Thymus (tissue), 11 donors: Measurements from ENCODE around the gene MR1. TPM values are rescaled to one million over a fixed set of nuclear protein-coding genes. Genes with fewer than 3 reads are reported as not detected.

Experiments
- DNase-seq, 9 donors: peaks; one replicate each; pipeline ENCODE4 v3.0.0-alpha.2; 2013; ENCODE audit warnings: low spot score in 9 of 9, low read depth in 6 of 9, missing footprints in 1 of 9
- H3K27ac ChIP-seq, 2 donors: one replicate each; pipeline ENCODE4 v1.5.1; 2013; ENCODE audit warnings: control low read depth in 1 of 2, low read depth in 1 of 2, low read length in 1 of 2, mild to moderate bottlenecking in 1 of 2, moderate library complexity in 1 of 2
- H3K27me3 ChIP-seq, 2 donors: one replicate each; pipeline ENCODE4 v1.5.1; 2013; ENCODE audit warnings: low read length in 1 of 2; ENCODE audit not compliant: control insufficient read depth in 2 of 2, insufficient read depth in 1 of 2
- H3K36me3 ChIP-seq, 2 donors: one replicate each; pipeline ENCODE4 v1.5.1; 2013; ENCODE audit warnings: low read length in 1 of 2, mild to moderate bottlenecking in 1 of 2, moderate library complexity in 1 of 2; ENCODE audit not compliant: control insufficient read depth in 2 of 2, insufficient read depth in 2 of 2
- H3K4me1 ChIP-seq, 2 donors: one replicate each; pipeline ENCODE4 v1.5.1; 2013; ENCODE audit warnings: low read length in 2 of 2; ENCODE audit not compliant: control insufficient read depth in 2 of 2, insufficient read depth in 2 of 2
- H3K4me3 ChIP-seq, 2 donors: one replicate each; pipeline ENCODE4 v1.5.1; 2013; ENCODE audit warnings: low read length in 2 of 2, control low read depth in 1 of 2, mild to moderate bottlenecking in 1 of 2
- H3K9me3 ChIP-seq, 2 donors: one replicate each; pipeline ENCODE4 v1.5.1; 2013; ENCODE audit warnings: low read length in 1 of 2, mild to moderate bottlenecking in 1 of 2; ENCODE audit not compliant: control insufficient read depth in 2 of 2, insufficient read depth in 1 of 2
- WGBS: extraction: QIAGEN DNeasy Blood & Tissue Kit; methylation state at CpG from one replicate; pipeline ENCODE4 v1.1.7; 2013; 5-methylcytosine and 5-hydroxymethylcytosine counted together
- polyA plus RNA-seq: library from polyadenylated mRNA; stranded (reverse); fragments of 200-250 nt; gene quantifications from one replicate; pipeline ENCODE4 v1.2.3, GENCODE V29; 2013
- total RNA-seq: library from RNA; stranded (reverse); fragments of 120-200 nt; gene quantifications from one replicate; pipeline ENCODE4 v1.2.4, GENCODE V29; 2013
- donor health status: healthy.

Gene MR1
- total and polyA plus RNA-seq, 2 donors = 12.0 to 21.1 TPM

DNA sequence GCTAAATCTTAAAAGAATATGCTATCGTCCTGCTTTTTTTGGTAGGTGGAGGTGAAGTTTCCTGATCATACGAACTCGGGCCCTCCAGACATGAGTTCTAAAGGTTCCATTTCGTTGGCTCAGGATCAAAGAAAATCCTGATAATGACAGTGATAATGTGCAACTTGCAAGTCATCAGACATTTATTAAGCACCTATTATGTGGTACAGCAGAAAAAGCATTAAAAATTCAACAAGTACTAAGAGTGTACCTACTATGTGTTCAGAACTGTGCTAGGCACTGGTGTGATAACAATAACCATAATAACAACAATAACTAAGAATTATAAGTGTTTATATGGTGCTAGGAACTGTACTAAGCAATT is 50.8 kb downstream of the MR1 start:
- Histone ChIP-seq H3K27ac (no peak overlapping the region), H3K9me3 (peaks cover 0 to under 1% of the 10 kb centered on the region in 2 donors), H3K36me3 (no peaks in the 10 kb centered on the region), H3K27me3 (no peaks in the 10 kb centered on the region), H3K4me3 (no peak overlapping the region), H3K4me1 (peaks cover 4 to 19% of the 10 kb centered on the region in 2 donors)
- no peak for DNase-seq
- 25% methylated on average over 4 of the region's 4 CpGs for WGBS

DNA sequence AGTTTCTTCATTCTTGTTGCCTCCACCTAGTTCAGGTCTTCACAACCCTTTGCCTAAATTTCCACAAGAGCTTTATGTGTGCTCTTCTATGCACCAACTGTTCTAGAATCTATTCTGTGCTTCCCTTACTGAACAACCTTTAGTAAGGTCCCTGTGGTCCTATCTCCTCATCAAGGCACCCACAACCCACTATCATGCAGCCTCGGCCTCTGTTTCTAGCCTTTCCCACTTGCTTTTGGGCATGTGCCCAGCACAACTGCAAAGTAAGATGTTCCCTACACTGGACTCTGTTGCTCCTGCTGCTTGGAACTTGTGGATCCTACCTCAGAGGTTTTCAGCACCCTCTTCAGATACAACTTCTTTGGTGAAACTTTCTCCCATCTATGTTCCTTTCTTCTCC is 52.3 kb downstream of the MR1 start:
- Histone ChIP-seq H3K27me3 (no peaks in the 10 kb centered on the region), H3K4me1 (peaks cover 10 to 31% of the 10 kb centered on the region in 2 donors), H3K9me3 (peaks cover 0 to 4% of the 10 kb centered on the region in 2 donors), H3K4me3 (no peak overlapping the region), H3K27ac (no peak overlapping the region), H3K36me3 (no peaks in the 10 kb centered on the region)
- no peak for DNase-seq
- 96% methylated on average over 1 of the region's 1 CpG for WGBS

DNA sequence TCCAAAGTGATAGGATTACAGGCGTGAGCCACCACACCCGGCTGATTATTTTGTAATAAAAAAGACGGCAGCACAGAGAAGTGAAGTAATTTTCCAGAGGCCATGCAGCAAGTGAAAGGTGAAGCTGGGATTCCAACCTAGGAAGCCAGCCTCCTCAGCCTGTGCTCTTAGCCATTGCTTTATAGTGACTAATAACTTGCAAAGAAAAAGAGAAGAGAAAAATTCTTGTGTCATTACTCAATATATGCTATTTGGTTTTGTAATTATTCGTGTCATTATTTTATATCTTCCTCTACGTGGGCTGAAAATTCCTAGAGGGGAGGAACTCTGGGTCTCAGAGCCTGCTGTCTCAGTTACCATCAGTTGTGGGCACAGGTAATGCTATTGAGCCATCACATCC is 53.1 kb downstream of the MR1 start:
- H3K27me3 ChIP-seq = no peaks in the 10 kb centered on the region
- no peaks in the 10 kb centered on the region for H3K36me3 ChIP-seq
- WGBS = 78% methylated on average over 5 of the region's 5 CpGs
- H3K27ac ChIP-seq = peak overlapping the region in 1 of 2 donors; percentile 52
- no peak for DNase-seq
- H3K9me3 ChIP-seq = peaks cover 0 to 4% of the 10 kb centered on the region in 2 donors
- H3K4me1 ChIP-seq = peaks cover 11 to 31% of the 10 kb centered on the region in 2 donors
- no peak overlapping the region for H3K4me3 ChIP-seq

- WGBS = 27% methylated on average over 8 of the region's 8 CpGs
- peak overlapping the region in 1 of 2 donors; percentile 52 for H3K27ac ChIP-seq
- H3K9me3 ChIP-seq = peaks cover 0 to 4% of the 10 kb centered on the region in 2 donors
- DNase-seq = peak in 1 of 9 donors; percentile 60
- H3K36me3 ChIP-seq = no peaks in the 10 kb centered on the region
- peaks cover 11 to 31% of the 10 kb centered on the region in 2 donors for H3K4me1 ChIP-seq
- H3K4me3 ChIP-seq = no peak overlapping the region
- H3K27me3 ChIP-seq = no peaks in the 10 kb centered on the region
Observed at GRCh38 chr1:181087400-181087901, 53.7 kb downstream of the MR1 start.

DNA sequence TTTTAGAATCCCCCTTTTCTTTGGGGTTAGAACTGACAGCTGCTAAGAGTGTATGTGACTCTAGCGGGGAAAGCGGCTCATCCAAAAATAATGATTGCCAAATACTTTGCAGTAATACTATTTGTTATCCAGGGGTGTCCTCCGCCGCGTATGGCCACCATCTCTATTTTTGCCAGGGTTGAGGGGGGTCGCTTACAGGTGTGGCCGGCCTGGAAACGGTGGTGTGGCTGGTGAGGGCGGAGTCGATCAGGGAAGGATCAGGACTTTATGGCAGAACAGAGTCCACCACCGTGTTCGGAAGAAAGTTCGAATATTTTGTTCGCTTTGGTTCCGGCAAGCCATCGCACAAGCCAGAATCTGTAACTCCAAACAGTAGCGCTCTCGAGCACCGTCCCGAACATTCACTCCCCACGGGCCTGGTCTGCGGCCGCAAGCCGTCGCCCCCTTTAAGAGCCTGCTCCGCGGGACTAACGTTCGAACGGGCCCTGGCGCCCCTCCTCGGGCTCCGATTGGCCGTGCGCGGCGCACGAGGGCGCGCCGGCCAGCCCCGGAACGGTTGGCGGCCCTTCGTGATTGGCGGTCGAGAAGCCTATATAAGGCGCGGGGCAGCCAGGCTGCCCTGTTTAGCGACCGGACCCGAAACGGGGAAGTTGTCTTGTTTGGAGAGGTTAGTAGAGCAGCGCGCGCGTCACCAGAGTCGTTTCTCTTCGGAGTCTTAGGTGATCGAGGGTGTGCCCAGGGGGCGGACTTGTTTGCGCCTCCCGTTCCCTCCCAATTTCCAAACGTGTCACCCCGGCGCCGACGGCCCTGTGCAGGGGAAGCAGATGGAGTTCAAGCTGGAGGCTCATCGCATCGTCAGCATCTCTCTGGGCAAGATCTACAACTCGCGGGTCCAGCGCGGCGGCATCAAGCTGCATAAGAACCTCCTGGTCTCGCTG is 54.6 kb downstream of the MR1 start, which contains the start of gene IER5:
Gene IER5, plus strand, starts transcription at position 622 of the 938 bp plus-strand sequence. Its CDS starts 203 bp downstream, at position 825.
- Histone ChIP-seq H3K4me3 (peak within 1 kb of the TSS; percentile 80 to 83), H3K36me3 (peaks cover 0 to 2% of the 10 kb centered on the region in 2 donors), H3K27ac (peak within 1 kb of the TSS; percentile 83 to 89), H3K27me3 (no peaks in the 10 kb centered on the region), H3K4me1 (peaks cover 11 to 31% of the 10 kb centered on the region in 2 donors), H3K9me3 (peaks cover 0 to 4% of the 10 kb centered on the region in 2 donors)
- peak; percentile 85 to 98 (median 94) for DNase-seq
- WGBS = 8% methylated on average over 76 of the region's 76 CpGs

DNA sequence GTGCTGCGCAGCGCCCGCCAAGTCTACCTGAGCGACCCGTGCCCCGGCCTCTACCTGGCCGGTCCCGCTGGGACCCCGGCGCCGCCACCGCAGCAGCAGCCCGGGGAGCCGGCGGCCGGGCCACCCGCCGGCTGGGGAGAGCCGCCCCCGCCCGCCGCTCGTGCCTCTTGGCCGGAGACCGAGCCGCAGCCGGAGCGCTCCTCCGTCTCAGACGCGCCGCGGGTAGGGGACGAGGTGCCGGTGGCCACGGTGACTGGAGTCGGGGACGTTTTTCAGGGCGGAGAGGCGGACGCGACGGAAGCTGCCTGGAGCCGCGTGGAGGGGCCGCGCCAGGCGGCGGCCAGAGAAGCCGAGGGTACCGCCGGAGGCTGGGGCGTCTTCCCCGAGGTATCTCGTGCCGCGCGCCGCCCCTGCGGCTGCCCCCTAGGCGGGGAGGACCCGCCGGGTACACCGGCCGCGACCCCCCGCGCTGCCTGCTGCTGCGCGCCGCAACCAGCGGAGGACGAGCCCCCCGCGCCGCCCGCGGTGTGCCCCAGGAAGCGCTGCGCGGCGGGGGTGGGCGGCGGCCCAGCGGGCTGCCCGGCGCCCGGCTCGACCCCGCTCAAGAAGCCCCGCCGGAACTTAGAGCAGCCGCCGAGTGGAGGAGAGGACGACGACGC is 55.4 kb downstream of the MR1 start:
- peaks cover 0 to 2% of the 10 kb centered on the region in 2 donors for H3K36me3 ChIP-seq
- peak overlapping the region; percentile 80 to 83 for H3K4me3 ChIP-seq
- under 1% methylated on average over 97 of the region's 97 CpGs for WGBS
- peaks cover 0 to 4% of the 10 kb centered on the region in 2 donors for H3K9me3 ChIP-seq
- no peaks in the 10 kb centered on the region for H3K27me3 ChIP-seq
- peak overlapping the region; percentile 83 to 89 for H3K27ac ChIP-seq
- peaks cover 11 to 30% of the 10 kb centered on the region in 2 donors for H3K4me1 ChIP-seq
- DNase-seq = peak in 2 of 9 donors; percentile 23 to 45

DNA sequence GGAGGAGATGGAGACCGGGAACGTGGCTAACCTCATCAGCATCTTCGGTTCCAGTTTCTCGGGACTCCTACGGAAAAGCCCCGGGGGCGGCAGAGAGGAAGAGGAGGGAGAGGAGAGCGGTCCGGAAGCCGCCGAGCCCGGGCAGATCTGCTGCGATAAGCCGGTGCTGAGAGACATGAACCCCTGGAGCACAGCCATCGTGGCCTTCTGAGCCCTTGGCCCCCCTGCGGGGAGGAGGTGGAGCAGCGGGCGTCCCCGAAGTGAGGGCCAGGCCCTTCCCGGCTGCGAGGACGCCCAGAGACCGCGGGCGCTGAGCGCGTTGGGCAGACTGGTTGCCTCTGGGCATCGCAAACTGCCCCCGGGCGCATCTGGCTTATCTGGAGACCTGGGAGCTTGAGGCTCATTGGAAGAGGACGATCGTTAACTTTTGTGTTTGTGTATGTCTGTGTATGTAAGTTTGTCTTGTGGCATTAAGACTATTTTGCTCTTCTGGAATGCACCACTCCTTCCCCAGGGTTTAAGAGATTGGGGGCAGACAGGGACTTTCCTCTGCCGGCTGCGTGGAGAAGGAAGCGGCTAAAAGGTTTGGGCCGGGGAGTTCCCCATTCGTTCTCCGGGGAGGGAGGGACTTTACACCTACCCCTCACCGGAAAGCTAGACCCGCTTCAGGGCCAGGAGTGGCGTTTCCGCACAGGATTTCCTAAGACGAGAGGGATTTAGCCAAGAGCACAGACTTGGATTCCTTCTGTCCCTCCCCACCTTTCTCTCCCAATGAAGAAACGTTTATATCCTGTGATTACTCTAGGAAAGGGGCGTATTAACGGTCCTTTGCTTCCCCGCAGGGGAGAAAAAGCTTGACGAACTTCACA is 56.1 kb downstream of the MR1 start:
- under 1% methylated on average over 48 of the region's 48 CpGs for WGBS
- Histone ChIP-seq H3K36me3 (peaks cover 0 to 4% of the 10 kb centered on the region in 2 donors), H3K4me1 (peaks cover 11 to 25% of the 10 kb centered on the region in 2 donors), H3K27ac (peak overlapping the region; percentile 83 to 89), H3K9me3 (peaks cover 0 to 4% of the 10 kb centered on the region in 2 donors), H3K4me3 (peak overlapping the region; percentile 80 to 83), H3K27me3 (no peaks in the 10 kb centered on the region)
- DNase-seq = peak in 5 of 9 donors; percentile 39 to 77 (median 55)

GRCh38 chr1:181090641-181091126 is 56.9 kb downstream of the MR1 start:
- Histone ChIP-seq H3K4me3 (peak overlapping the region; percentile 80 to 83), H3K4me1 (peaks cover 11 to 27% of the 10 kb centered on the region in 2 donors), H3K9me3 (peaks cover 0 to 4% of the 10 kb centered on the region in 2 donors), H3K27ac (peak overlapping the region in 1 of 2 donors; percentile 83), H3K27me3 (no peaks in the 10 kb centered on the region), H3K36me3 (peaks cover 0 to 8% of the 10 kb centered on the region in 2 donors)
- DNase-seq = no peak
- 27% methylated on average over 9 of the region's 9 CpGs for WGBS
